T follicular helper cell (primary cell): Measurements from ENCODE around the gene AKT1.

Experiments used
- DNase-seq: peaks from one replicate; pipeline ENCODE4 v3.0.0-alpha.2; 2020; ENCODE audit warnings: low read depth

AKT1 gene

GRCh38 chr14:104772707-104773504, 22.6 kb downstream of the AKT1 start:
- no peak for DNase-seq

GRCh38 chr14:104771918-104772706, 23.4 kb downstream of the AKT1 start:
- no peak for DNase-seq

GRCh38 chr14:104771374-104771773, 24.2 kb downstream of the AKT1 start:
- no peak for DNase-seq

- DNase-seq = no peak
Observed at GRCh38 chr14:104770851-104771272, 24.7 kb downstream of the AKT1 start.

- no peak for DNase-seq
Observed at GRCh38 chr14:104770072-104770579, 25.4 kb downstream of the AKT1 start.

GRCh38 chr14:104769324-104770071, 26.1 kb downstream of the AKT1 start:
- no peak for DNase-seq

GRCh38 chr14:104768437-104769323, 26.9 kb downstream of the AKT1 start:
- DNase-seq = peak; percentile 84

- DNase-seq = no peak
Observed at GRCh38 chr14:104767634-104767918, 28.0 kb downstream of the AKT1 start.

- no peak for DNase-seq
Observed at GRCh38 chr14:104766863-104767633, 28.5 kb downstream of the AKT1 start.

GRCh38 chr14:104766256-104766862, 29.2 kb downstream of the AKT1 start:
- DNase-seq = no peak

- no peak for DNase-seq
Observed at GRCh38 chr14:104765517-104765916, 30.0 kb downstream of the AKT1 start.

- no peak for DNase-seq
Observed at GRCh38 chr14:104758981-104759969, 36.3 kb downstream of the AKT1 start.

- no peak for DNase-seq
Observed at GRCh38 chr14:104757681-104758392, 37.7 kb downstream of the AKT1 start.

- DNase-seq = no peak
Observed at GRCh38 chr14:104757238-104757585, 38.3 kb downstream of the AKT1 start.

GRCh38 chr14:104756477-104757237, 38.9 kb downstream of the AKT1 start:
- DNase-seq = no peak

GRCh38 chr14:104755621-104756020, 39.9 kb downstream of the AKT1 start:
- no peak for DNase-seq

- no peak for DNase-seq
Observed at GRCh38 chr14:104754213-104754851, 41.2 kb downstream of the AKT1 start.
